GM18951 (cell line): ENCODE data around the gene CHSY3.

Source experiments
- POLR2A ChIP-seq: IDR thresholded peaks from 4 replicates; pipeline ENCODE4 v1.6.1; 2011; ENCODE audit warnings: mild to moderate bottlenecking; ENCODE audit not compliant: insufficient read length, insufficient read depth; ENCODE audit errors: extremely low read depth
- in situ Hi-C: fragments of 300-500 bp; cut with MboI; formaldehyde crosslinking; loops from one replicate; pipeline ENCODE4 v1.12.0; 2022; ENCODE audit warnings: low sequenced_read_pairs, mixed read lengths, inconsistent platforms; ENCODE audit not compliant: unreplicated experiment

The CHSY3 gene

DNA sequence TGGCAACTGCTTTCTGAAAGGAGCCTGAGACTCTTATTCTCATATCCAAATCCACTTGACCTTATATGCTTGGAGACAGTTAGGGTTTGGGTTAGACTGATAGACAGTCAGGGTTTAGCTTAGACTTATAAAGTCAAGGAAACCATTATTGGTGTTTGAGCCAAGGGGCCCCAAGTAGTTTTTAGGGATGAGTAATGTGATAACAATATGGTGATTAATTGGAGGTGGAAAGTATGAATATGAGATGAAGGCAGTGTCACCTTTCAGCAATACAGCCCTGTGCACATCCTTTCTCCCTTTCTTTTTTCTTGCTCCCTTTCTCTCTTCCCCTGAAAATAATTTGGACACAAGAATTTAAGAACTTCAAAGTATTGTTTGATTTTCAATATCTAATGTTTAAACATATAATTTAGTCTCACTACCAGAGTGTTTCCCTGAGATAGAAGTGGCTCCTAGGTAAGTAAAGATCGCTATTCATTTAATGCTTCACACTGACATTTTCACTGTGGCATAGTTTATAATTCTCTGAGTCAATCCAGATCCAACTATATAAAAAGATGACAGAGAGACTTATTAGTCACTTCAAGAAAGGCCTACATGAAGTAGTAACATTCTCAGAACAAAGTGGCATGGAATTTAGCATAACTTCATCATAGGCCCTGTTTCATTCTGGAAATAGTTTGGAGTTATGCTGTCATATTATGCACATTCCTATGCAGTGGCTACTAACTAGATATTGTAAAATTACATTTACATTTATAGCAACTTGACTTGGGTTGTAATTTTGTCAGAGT, 200.8 kb downstream of the CHSY3 start:
- in situ Hi-C loops = no loop called here
- TF ChIP-seq POLR2A = no peak

DNA sequence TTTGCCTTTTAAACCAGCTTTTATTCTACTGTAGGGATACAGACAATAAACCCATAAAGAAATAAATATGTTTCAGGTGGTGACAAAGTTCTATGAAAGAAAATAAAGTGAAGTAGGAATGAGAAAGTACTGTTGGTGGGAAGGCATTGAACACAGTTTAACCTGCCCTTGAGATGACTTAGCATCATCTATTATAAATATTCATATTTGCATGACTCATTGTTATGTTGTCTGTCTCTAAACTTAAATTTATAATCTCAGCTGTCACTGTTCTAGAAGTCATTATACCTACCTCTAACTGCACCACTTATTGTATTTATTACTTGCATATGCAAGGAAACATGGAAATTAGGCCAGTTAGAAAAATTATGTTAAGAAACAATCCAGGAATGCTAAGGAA, 202.2 kb downstream of the CHSY3 start:
- in situ Hi-C loops = no loop called here
- TF ChIP-seq POLR2A = no peak

DNA sequence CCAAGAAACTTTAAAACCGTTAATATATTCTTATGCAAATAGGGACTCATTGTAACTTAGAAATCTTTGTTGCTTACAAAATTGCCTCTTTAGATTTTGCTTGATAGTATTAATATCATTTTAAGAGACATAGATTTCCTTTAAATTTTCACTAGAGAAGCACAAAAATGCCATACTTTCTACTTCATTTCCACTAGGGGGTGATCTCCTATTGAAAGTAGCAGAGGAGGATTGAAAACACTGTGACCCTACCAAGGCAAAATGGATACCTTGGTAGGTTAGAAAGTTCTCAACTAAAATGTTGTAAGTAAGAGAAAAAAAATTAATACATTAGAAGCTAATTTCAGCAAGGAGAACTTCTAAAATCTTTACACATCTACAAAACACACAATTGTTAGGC, 204.9 kb downstream of the CHSY3 start:
- in situ Hi-C loops = no loop called here
- no peak for TF ChIP-seq POLR2A

DNA sequence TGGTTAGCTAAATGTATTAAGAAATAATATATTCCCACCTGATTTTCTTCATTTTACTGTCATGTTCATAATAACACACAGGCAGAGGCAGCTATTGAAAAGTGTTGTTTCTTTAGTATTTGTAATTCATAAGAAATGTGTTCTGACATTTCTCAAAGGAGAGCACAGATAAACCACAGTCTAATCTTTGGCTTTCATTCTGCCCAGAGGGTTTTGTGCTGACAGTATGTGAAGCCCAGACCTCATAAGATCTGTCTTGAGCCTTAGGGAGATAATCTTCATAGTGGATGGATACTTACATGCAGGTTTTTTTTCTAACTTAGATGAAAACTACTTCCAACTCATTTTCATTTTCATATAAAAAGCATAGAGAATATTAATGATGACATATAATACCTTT, 206.1 kb downstream of the CHSY3 start:
- no peak for TF ChIP-seq POLR2A
- in situ Hi-C loops = no loop called here

DNA sequence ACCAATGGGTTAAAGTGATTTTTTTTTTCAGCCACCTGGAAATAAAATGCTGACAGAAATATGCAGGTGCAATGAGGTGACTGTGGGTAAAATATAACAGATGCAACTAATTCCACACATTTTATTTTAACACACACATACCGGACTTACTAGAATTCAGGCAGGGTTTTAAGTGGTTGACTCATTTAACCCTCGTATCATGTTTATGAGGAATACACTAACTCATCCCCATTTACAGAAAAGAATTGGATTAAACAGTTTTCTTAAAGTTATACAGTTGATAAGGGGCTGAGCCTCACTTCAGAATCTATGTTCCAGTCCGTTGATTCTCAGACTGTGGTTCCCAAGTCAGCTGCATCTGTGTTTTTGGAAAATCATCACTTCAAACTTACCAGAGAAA, 207.5 kb downstream of the CHSY3 start:
- in situ Hi-C loops = no loop called here
- TF ChIP-seq POLR2A = no peak

DNA sequence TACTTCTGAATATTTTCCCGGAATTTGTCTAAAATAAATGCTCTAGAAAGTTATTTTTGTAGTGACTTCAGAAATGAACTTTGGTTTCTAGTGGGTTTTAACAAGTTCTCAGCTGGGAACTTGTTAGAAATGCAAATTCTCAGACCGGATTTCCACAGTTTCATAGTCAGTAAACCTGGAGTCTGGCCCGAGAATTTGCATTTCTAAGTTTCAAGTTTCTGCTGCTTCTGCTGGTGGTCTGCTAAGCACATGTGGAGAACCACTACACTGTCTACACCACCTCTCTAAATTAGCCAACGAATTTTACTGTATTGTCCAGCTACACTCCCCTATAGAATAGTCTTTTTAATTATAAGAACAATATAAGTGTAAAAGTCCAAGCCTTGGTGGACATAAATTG, 208.0 kb downstream of the CHSY3 start:
- no peak for TF ChIP-seq POLR2A
- in situ Hi-C loops = no loop called here

DNA sequence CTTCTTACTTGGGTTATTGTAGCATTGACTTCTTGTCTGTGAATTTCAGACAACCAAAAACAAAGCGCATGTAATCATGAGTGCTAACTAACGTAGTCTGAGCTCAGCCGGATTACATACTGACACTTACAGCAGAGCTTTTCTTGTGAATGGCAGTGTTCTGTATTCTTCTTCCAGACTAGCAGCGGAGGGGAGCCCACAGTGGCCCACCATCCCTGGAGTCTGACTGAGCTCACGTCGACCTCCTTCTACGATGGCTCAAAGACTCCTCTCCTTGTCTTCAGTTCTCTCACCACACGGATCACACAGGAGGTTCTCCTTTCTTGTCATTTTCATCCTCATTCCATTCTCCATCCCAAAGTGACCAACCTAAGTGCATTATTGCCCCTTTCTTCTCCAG, 211.4 kb downstream of the CHSY3 start:
- no peak for TF ChIP-seq POLR2A
- in situ Hi-C loops = no loop called here

DNA sequence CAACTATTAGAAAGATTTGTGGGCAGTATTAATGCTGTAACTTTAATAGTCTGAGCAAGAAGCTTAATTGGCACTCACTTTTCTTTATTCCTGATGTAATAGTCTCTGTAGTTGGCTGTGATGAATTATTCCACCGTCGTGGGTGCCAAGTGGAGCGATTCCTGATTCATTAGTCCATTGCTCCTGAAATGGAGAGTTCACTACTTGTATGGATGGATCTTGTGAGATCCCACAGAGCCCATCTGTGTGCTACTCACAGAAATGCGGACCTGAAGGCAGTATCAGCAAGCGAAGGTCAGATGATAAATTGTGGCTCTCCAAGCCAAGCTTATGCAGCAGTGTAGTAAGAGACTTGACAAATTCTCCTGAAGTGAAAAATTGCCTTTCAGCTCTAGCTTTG, 212.2 kb downstream of the CHSY3 start:
- in situ Hi-C loops = no loop called here
- no peak for TF ChIP-seq POLR2A

DNA sequence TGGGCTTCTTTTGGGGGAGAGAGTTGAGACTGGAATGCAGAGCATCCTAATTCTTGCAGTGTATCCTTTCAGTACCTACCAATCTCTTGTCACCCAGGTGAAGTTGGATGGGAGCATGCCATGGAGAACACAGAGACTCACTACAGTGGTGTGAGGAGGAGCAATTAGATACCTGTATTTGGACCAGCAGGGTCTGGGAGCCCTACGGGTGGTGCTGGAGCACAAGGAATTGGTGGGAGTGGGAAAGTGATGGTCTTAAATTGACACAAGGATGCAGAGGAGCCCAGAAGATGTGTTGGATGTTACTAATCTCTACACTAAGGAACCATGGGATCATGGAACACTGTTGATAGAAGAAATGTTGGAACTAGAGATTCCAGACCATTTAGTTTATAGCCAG, 212.7 kb downstream of the CHSY3 start:
- in situ Hi-C loops = no loop called here
- no peak for TF ChIP-seq POLR2A

DNA sequence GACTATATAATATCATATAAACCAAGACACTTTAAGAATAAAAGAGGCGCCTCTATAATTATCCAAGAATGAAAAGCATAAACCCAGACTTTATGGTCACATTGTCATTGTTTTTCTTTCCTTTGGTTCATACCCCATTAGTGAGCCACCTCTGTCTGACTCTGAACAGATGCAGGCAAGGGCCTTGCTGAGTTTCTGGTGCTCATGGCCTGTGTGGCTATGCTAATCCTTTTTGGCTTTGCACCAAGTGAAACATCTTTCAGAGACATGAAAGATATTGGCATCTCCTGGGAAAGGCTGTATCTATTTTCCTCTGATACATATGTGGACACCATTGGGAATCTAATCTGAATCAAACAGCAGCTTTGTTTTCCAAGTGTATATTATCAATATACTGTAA, 222.5 kb downstream of the CHSY3 start:
- no peak for TF ChIP-seq POLR2A

DNA sequence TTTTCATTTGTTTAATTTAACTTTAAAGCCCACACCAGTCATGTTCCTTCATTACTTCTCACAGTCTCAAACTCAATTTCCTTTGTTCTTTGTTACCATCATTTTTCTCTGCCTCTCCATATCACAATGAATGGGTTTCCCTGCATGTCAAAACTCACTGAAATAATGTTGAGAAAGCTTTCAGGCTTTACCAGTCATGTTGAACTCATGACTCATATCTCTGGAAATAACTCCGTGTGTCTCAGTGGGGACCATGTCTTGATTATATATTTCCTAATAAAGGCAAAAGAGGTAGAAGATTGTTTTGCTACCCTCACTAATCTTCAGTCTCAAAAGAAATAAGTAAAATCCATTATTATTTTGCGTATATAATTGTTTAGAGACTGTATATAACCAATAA, 231.2 kb downstream of the CHSY3 start:
- no peak for TF ChIP-seq POLR2A
- in situ Hi-C loops = no loop called here

More for the DNA sequence above, 222.5 kb downstream of the CHSY3 start:
- in situ Hi-C loops = no loop called here

DNA sequence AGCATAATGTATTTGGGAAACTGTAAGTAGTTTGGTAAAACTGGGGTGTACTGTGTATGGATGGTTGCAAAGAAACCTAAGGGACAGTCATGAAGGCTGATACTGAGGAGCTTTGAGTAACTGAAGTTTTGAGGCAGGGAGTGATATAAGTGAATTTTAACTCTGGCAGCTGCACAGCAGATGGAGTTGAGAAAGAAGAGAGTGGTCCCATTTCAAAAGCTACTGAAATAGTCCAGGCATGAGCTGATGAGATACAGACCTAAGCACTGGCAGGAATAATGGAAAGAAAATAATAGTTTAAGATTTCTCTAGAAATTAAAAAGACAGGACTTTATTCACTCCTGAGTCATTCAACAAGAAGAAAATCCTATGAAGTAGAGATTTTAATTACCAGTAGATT, 232.0 kb downstream of the CHSY3 start:
- in situ Hi-C loops = no loop called here
- no peak for TF ChIP-seq POLR2A

DNA sequence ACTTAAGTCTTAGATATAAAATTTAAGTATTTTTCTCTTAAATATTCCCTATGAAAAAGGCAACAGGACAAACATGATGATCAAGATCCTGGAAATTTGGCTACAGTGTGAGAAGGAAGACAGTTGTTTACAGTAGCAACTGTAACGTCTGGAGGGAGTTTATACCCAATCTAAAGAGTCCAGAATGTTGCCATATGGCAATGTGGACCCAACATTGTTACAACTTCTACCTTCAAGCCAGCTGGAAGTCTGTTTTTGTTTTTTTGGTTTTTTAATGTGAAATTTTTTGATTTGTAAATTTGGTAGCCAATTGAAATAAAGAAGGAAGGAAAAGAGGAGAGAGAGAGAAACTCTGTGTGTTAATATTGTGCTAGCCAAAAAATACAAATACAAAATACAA, 233.4 kb downstream of the CHSY3 start:
- TF ChIP-seq POLR2A = no peak
- in situ Hi-C loops = no loop called here

DNA sequence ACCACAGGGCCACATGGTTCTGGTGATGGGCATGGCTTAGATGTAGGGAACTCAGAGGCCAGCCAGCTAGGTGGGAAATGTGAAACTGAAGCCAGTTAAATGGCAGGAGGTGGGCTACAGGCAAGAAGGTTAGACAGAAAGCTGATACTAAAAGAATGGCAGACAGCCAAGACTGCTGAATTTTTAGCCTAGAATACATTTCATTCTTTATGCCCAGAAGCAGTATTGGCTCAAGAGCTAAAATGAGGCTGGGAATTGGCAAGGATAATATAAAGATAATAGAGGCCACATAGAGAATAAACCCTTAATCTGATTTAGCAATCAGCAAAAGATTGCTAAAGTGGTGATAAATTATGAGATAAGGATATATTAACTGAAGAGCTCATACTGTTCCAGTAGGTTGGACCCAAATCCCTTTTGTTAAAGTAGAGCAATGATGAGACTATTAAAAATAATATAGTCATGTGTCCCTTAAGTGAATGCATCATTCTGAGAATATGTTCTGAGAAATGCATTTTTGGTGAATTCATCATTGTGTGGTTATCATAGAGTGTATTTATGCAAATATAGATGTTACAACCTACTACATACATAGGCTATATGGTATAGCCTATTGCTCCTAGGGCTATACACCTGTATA, 234.3 kb downstream of the CHSY3 start:
- in situ Hi-C loops = no loop called here
- TF ChIP-seq POLR2A = no peak
